Measurements from ENCODE around the gene KCNN3. TPM values are rescaled to one million over a fixed set of nuclear protein-coding genes. Genes with fewer than 3 reads are reported as not detected.

The KCNN3 gene
- polyA plus RNA-seq, 1 donor = 4.7 TPM

GRCh38 chr1:154741741-154742495 is 128.2 kb downstream of the KCNN3 start:
- H3K4me3 ChIP-seq (ENCODE audit: low read length) = no peak overlapping the region
- no peaks in the 10 kb centered on the region for H3K9me3 ChIP-seq (ENCODE audit: control insufficient read depth, low read depth, low read length)
- H3K27ac ChIP-seq (ENCODE audit: low read length) = no peak overlapping the region
- peaks cover 26% of the 10 kb centered on the region for H3K27me3 ChIP-seq (ENCODE audit: control insufficient read depth, insufficient read depth, low read length)
- no peaks in the 10 kb centered on the region for H3K36me3 ChIP-seq (ENCODE audit: control insufficient read depth, insufficient read depth, low read length)
- 71% methylated on average over 1 of the region's 15 CpGs for WGBS (ENCODE audit: insufficient coverage, low lambda C conversion rate)
- no peaks in the 10 kb centered on the region for H3K4me1 ChIP-seq (ENCODE audit: control insufficient read depth, insufficient read depth, low read length)
- no peak for DNase-seq

- no peak overlapping the region for H3K4me3 ChIP-seq (ENCODE audit: low read length)
- H3K36me3 ChIP-seq (ENCODE audit: control insufficient read depth, insufficient read depth, low read length) = no peaks in the 10 kb centered on the region
- peaks cover 20% of the 10 kb centered on the region for H3K27me3 ChIP-seq (ENCODE audit: control insufficient read depth, insufficient read depth, low read length)
- no peaks in the 10 kb centered on the region for H3K4me1 ChIP-seq (ENCODE audit: control insufficient read depth, insufficient read depth, low read length)
- no peak for DNase-seq
- no peak overlapping the region for H3K27ac ChIP-seq (ENCODE audit: low read length)
- H3K9me3 ChIP-seq (ENCODE audit: control insufficient read depth, low read depth, low read length) = no peaks in the 10 kb centered on the region
These were observed 128.8 kb downstream of the KCNN3 start for GRCh38 chr1:154741327-154741726.

GRCh38 chr1:154739654-154740053 is 130.4 kb downstream of the KCNN3 start:
- H3K36me3 ChIP-seq (ENCODE audit: control insufficient read depth, insufficient read depth, low read length) = no peaks in the 10 kb centered on the region
- no peaks in the 10 kb centered on the region for H3K9me3 ChIP-seq (ENCODE audit: control insufficient read depth, low read depth, low read length)
- no peak for DNase-seq
- peaks cover 13% of the 10 kb centered on the region for H3K27me3 ChIP-seq (ENCODE audit: control insufficient read depth, insufficient read depth, low read length)
- no CpG with 5 or more reads among the region's 2 CpGs for WGBS (ENCODE audit: insufficient coverage, low lambda C conversion rate)
- no peaks in the 10 kb centered on the region for H3K4me1 ChIP-seq (ENCODE audit: control insufficient read depth, insufficient read depth, low read length)
- H3K27ac ChIP-seq (ENCODE audit: low read length) = no peak overlapping the region
- H3K4me3 ChIP-seq (ENCODE audit: low read length) = no peak overlapping the region

GRCh38 chr1:154736841-154737240 is 133.2 kb downstream of the KCNN3 start:
- Histone ChIP-seq H3K4me3 (ENCODE audit: low read length) (no peak overlapping the region), H3K27ac (ENCODE audit: low read length) (no peak overlapping the region), H3K27me3 (ENCODE audit: control insufficient read depth, insufficient read depth, low read length) (peaks cover 5% of the 10 kb centered on the region), H3K9me3 (ENCODE audit: control insufficient read depth, low read depth, low read length) (no peaks in the 10 kb centered on the region), H3K4me1 (ENCODE audit: control insufficient read depth, insufficient read depth, low read length) (no peaks in the 10 kb centered on the region), H3K36me3 (ENCODE audit: control insufficient read depth, insufficient read depth, low read length) (no peaks in the 10 kb centered on the region)
- 84% methylated on average over 5 of the region's 6 CpGs for WGBS (ENCODE audit: insufficient coverage, low lambda C conversion rate)
- DNase-seq = no peak

- no peak overlapping the region for H3K27ac ChIP-seq (ENCODE audit: low read length)
- H3K4me1 ChIP-seq (ENCODE audit: control insufficient read depth, insufficient read depth, low read length) = peaks cover under 1% of the 10 kb centered on the region
- H3K4me3 ChIP-seq (ENCODE audit: low read length) = no peak overlapping the region
- no peaks in the 10 kb centered on the region for H3K9me3 ChIP-seq (ENCODE audit: control insufficient read depth, low read depth, low read length)
- peaks cover 3% of the 10 kb centered on the region for H3K27me3 ChIP-seq (ENCODE audit: control insufficient read depth, insufficient read depth, low read length)
- WGBS (ENCODE audit: insufficient coverage, low lambda C conversion rate) = no CpG with 5 or more reads among the region's 4 CpGs
- DNase-seq = no peak
- no peaks in the 10 kb centered on the region for H3K36me3 ChIP-seq (ENCODE audit: control insufficient read depth, insufficient read depth, low read length)
These were observed 134.3 kb downstream of the KCNN3 start for GRCh38 chr1:154735804-154736168.

GRCh38 chr1:154735061-154735803 is 134.8 kb downstream of the KCNN3 start:
- H3K36me3 ChIP-seq (ENCODE audit: control insufficient read depth, insufficient read depth, low read length) = no peaks in the 10 kb centered on the region
- no peak overlapping the region for H3K4me3 ChIP-seq (ENCODE audit: low read length)
- H3K9me3 ChIP-seq (ENCODE audit: control insufficient read depth, low read depth, low read length) = no peaks in the 10 kb centered on the region
- H3K27me3 ChIP-seq (ENCODE audit: control insufficient read depth, insufficient read depth, low read length) = peaks cover 3% of the 10 kb centered on the region
- peaks cover 6% of the 10 kb centered on the region for H3K4me1 ChIP-seq (ENCODE audit: control insufficient read depth, insufficient read depth, low read length)
- no peak overlapping the region for H3K27ac ChIP-seq (ENCODE audit: low read length)
- DNase-seq = no peak
- no CpG with 5 or more reads among the region's 12 CpGs for WGBS (ENCODE audit: insufficient coverage, low lambda C conversion rate)

- Histone ChIP-seq H3K36me3 (ENCODE audit: control insufficient read depth, insufficient read depth, low read length) (no peaks in the 10 kb centered on the region), H3K4me3 (ENCODE audit: low read length) (no peak overlapping the region), H3K4me1 (ENCODE audit: control insufficient read depth, insufficient read depth, low read length) (peaks cover 6% of the 10 kb centered on the region), H3K9me3 (ENCODE audit: control insufficient read depth, low read depth, low read length) (no peaks in the 10 kb centered on the region), H3K27ac (ENCODE audit: low read length) (no peak overlapping the region), H3K27me3 (ENCODE audit: control insufficient read depth, insufficient read depth, low read length) (no peaks in the 10 kb centered on the region)
- no CpG with 5 or more reads among the region's 4 CpGs for WGBS (ENCODE audit: insufficient coverage, low lambda C conversion rate)
- DNase-seq = no peak
These were observed 136.5 kb downstream of the KCNN3 start for GRCh38 chr1:154733621-154734020.

GRCh38 chr1:154730986-154731489 is 139.0 kb downstream of the KCNN3 start:
- Histone ChIP-seq H3K27ac (ENCODE audit: low read length) (peak overlapping the region; percentile 13), H3K27me3 (ENCODE audit: control insufficient read depth, insufficient read depth, low read length) (no peaks in the 10 kb centered on the region), H3K36me3 (ENCODE audit: control insufficient read depth, insufficient read depth, low read length) (no peaks in the 10 kb centered on the region), H3K9me3 (ENCODE audit: control insufficient read depth, low read depth, low read length) (no peaks in the 10 kb centered on the region), H3K4me1 (ENCODE audit: control insufficient read depth, insufficient read depth, low read length) (peaks cover 6% of the 10 kb centered on the region), H3K4me3 (ENCODE audit: low read length) (no peak overlapping the region)
- DNase-seq = no peak
- WGBS (ENCODE audit: insufficient coverage, low lambda C conversion rate) = no CpG with 5 or more reads among the region's 10 CpGs

GRCh38 chr1:154730259-154730658 is 139.8 kb downstream of the KCNN3 start:
- H3K4me1 ChIP-seq (ENCODE audit: control insufficient read depth, insufficient read depth, low read length) = peaks cover 6% of the 10 kb centered on the region
- no peaks in the 10 kb centered on the region for H3K9me3 ChIP-seq (ENCODE audit: control insufficient read depth, low read depth, low read length)
- WGBS (ENCODE audit: insufficient coverage, low lambda C conversion rate) = no CpG with 5 or more reads among the region's 1 CpG
- no peaks in the 10 kb centered on the region for H3K36me3 ChIP-seq (ENCODE audit: control insufficient read depth, insufficient read depth, low read length)
- H3K4me3 ChIP-seq (ENCODE audit: low read length) = no peak overlapping the region
- peak overlapping the region; percentile 13 for H3K27ac ChIP-seq (ENCODE audit: low read length)
- H3K27me3 ChIP-seq (ENCODE audit: control insufficient read depth, insufficient read depth, low read length) = no peaks in the 10 kb centered on the region
- peak in 1 of 2 donors; percentile 48 for DNase-seq

GRCh38 chr1:154729577-154729976 is 140.5 kb downstream of the KCNN3 start:
- WGBS (ENCODE audit: insufficient coverage, low lambda C conversion rate) = 100% methylated on average over 1 of the region's 3 CpGs
- DNase-seq = no peak
- Histone ChIP-seq H3K4me3 (ENCODE audit: low read length) (no peak overlapping the region), H3K27ac (ENCODE audit: low read length) (no peak overlapping the region), H3K4me1 (ENCODE audit: control insufficient read depth, insufficient read depth, low read length) (peaks cover 6% of the 10 kb centered on the region), H3K27me3 (ENCODE audit: control insufficient read depth, insufficient read depth, low read length) (no peaks in the 10 kb centered on the region), H3K9me3 (ENCODE audit: control insufficient read depth, low read depth, low read length) (no peaks in the 10 kb centered on the region), H3K36me3 (ENCODE audit: control insufficient read depth, insufficient read depth, low read length) (no peaks in the 10 kb centered on the region)
